Stimulated activated CD4-positive, alpha-beta T cell treated with anti-CD3 and anti-CD28 coated beads, Interleukin-2, amount 100 ng/mL, for 24 hours (primary cell): ENCODE data around the gene THSD4.
A peak's percentile ranks its signal among the peaks of the same experiment; 100 is the strongest.

Source experiments
- DNase-seq, 2 donors: peaks; one replicate each; pipeline ENCODE4 v3.0.0-alpha.2; 2020

Gene THSD4

GRCh38 chr15:71440489-71441110 is 325.3 kb downstream of the THSD4 start:
- DNase-seq: no peak

GRCh38 chr15:71443538-71443937 is 328.3 kb downstream of the THSD4 start:
- peak; percentile 53 to 65 for DNase-seq

GRCh38 chr15:71444032-71444810 is 328.9 kb downstream of the THSD4 start:
- no peak for DNase-seq

GRCh38 chr15:71444866-71445590 is 329.8 kb downstream of the THSD4 start:
- DNase-seq: no peak

- no peak for DNase-seq
Measured at GRCh38 chr15:71447328-71448250, 332.3 kb downstream of the THSD4 start.

- DNase-seq: peak in 1 of 2 donors; percentile 6
Measured at GRCh38 chr15:71448688-71449114, 333.4 kb downstream of the THSD4 start.

GRCh38 chr15:71449363-71449762 is 334.1 kb downstream of the THSD4 start:
- DNase-seq: no peak

GRCh38 chr15:71449956-71450355 is 334.7 kb downstream of the THSD4 start:
- DNase-seq: no peak

GRCh38 chr15:71451130-71451529 is 335.9 kb downstream of the THSD4 start:
- no peak for DNase-seq

GRCh38 chr15:71452893-71453292 is 337.6 kb downstream of the THSD4 start:
- no peak for DNase-seq

- DNase-seq: no peak
Measured at GRCh38 chr15:71454462-71454996, 339.3 kb downstream of the THSD4 start.

- DNase-seq: no peak
Measured at GRCh38 chr15:71455107-71455506, 339.8 kb downstream of the THSD4 start.

GRCh38 chr15:71455878-71456277 is 340.6 kb downstream of the THSD4 start:
- DNase-seq: no peak

GRCh38 chr15:71456362-71456761 is 341.1 kb downstream of the THSD4 start:
- no peak for DNase-seq

GRCh38 chr15:71456811-71457210 is 341.5 kb downstream of the THSD4 start:
- DNase-seq: no peak

GRCh38 chr15:71458089-71458660 is 342.9 kb downstream of the THSD4 start:
- DNase-seq: no peak

GRCh38 chr15:71461748-71462147 is 346.5 kb downstream of the THSD4 start:
- no peak for DNase-seq

- no peak for DNase-seq
Measured at GRCh38 chr15:71462638-71463037, 347.4 kb downstream of the THSD4 start.

- no peak for DNase-seq
Measured at GRCh38 chr15:71463156-71463665, 347.9 kb downstream of the THSD4 start.

GRCh38 chr15:71465131-71465955 is 350.1 kb downstream of the THSD4 start:
- DNase-seq: no peak

GRCh38 chr15:71468715-71469114 is 353.4 kb downstream of the THSD4 start:
- no peak for DNase-seq
